Peyer's patch (tissue), 4 donors: ENCODE data around the gene IQSEC2.

Experiments used
- POLR2A ChIP-seq, 2 donors: fragments of 450-650 bp; IDR thresholded peaks; one replicate each; pipeline ENCODE4 v1.5.1; 2017; ENCODE audit warnings: antibody characterized with exemption in 2 of 2, mild to moderate bottlenecking in 2 of 2, moderate library complexity in 2 of 2
- TF ChIP-seq, protein P1 (sequence below), 6 experiments: fragments of 450-650 bp in 4 of 6; fragments of 200-600 bp in 2 of 6; sonication (generic) in 1 of 6; IDR thresholded peaks; one replicate each; pipeline ENCODE4 v1.5.1; 2017 to 2019; ENCODE audit warnings: antibody characterized with exemption in 6 of 6, mild to moderate bottlenecking in 3 of 6, moderate library complexity in 1 of 6

DNA sequence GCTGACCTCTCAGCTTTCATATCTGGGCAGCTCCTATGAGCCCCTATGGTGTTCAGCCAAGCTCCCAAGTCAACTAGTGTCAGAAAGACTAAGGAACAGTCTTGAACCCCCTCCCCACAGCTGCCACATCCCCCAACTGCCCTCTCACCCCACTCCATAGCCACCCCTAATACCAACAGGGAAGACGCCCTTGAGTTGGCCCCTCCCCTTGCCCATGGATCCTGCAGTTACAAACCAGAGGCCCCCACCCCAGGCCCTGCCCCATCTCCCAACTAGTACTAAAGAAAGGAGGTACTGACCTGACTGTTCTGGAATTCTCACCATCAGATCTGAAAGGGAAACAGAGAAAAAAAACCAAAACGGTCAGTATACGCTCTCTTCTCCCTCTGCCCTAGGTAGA is 10.2 kb upstream of the IQSEC2 start:
- TF ChIP-seq, protein P1, sequence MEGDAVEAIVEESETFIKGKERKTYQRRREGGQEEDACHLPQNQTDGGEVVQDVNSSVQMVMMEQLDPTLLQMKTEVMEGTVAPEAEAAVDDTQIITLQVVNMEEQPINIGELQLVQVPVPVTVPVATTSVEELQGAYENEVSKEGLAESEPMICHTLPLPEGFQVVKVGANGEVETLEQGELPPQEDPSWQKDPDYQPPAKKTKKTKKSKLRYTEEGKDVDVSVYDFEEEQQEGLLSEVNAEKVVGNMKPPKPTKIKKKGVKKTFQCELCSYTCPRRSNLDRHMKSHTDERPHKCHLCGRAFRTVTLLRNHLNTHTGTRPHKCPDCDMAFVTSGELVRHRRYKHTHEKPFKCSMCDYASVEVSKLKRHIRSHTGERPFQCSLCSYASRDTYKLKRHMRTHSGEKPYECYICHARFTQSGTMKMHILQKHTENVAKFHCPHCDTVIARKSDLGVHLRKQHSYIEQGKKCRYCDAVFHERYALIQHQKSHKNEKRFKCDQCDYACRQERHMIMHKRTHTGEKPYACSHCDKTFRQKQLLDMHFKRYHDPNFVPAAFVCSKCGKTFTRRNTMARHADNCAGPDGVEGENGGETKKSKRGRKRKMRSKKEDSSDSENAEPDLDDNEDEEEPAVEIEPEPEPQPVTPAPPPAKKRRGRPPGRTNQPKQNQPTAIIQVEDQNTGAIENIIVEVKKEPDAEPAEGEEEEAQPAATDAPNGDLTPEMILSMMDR (IDR thresholded peaks at IDR 0.05) = no peak
- TF ChIP-seq POLR2A (IDR thresholded peaks at IDR 0.05) = no peak
